Osteocyte (in vitro differentiated cells): ENCODE measurements around the gene THSD4. TPM values are rescaled to one million over a fixed set of nuclear protein-coding genes. Genes with fewer than 3 reads are reported as not detected.

ENCODE experiments used
- DNase-seq: peaks from one replicate; pipeline ENCODE4 v3.0.0; 2021; ENCODE audit warnings: mixed read lengths; ENCODE audit not compliant: unreplicated experiment; ENCODE audit errors: extremely low spot score
- H3K27ac Mint-ChIP-seq: one replicate; pipeline ENCODE4 v1.8.0; 2021; ENCODE audit warnings: mild to moderate bottlenecking, mixed read lengths; ENCODE audit not compliant: unreplicated experiment
- H3K27me3 Mint-ChIP-seq: one replicate; pipeline ENCODE4 v1.8.0; 2021; ENCODE audit warnings: mixed read lengths; ENCODE audit not compliant: unreplicated experiment
- H3K36me3 Mint-ChIP-seq: one replicate; pipeline ENCODE4 v1.8.0; 2021; ENCODE audit warnings: mixed read lengths; ENCODE audit not compliant: unreplicated experiment
- H3K4me1 Mint-ChIP-seq: one replicate; pipeline ENCODE4 v1.8.0; 2021; ENCODE audit warnings: mixed read lengths; ENCODE audit not compliant: unreplicated experiment
- H3K4me3 Mint-ChIP-seq: one replicate; pipeline ENCODE4 v1.8.0; 2021; ENCODE audit warnings: mild to moderate bottlenecking, moderate library complexity, mixed read lengths; ENCODE audit not compliant: unreplicated experiment
- H3K9me3 Mint-ChIP-seq: one replicate; pipeline ENCODE4 v1.8.0; 2021; ENCODE audit warnings: mixed read lengths; ENCODE audit not compliant: unreplicated experiment
- CTCF ChIP-seq: fragments of 200-600 bp; sonication (generic); IDR thresholded peaks from 2 replicates; pipeline ENCODE4 v1.5.0; 2021; ENCODE audit warnings: antibody characterized with exemption, mild to moderate bottlenecking, moderate library complexity
- total RNA-seq: library from RNA; stranded (reverse); gene quantifications from 2 replicates; pipeline ENCODE4 v1.2.1, GENCODE V29; 2021

THSD4 gene
- total RNA-seq, 1 donor from 2014 or later, result 5.7 TPM

GRCh38 chr15:71792521-71792920, 677.2 kb downstream of the THSD4 start:
- no peak overlapping the region for H3K4me3 Mint-ChIP-seq
- no peak for TF ChIP-seq CTCF
- DNase-seq, result no peak
- no peaks in the 10 kb centered on the region for H3K36me3 Mint-ChIP-seq
- H3K27me3 Mint-ChIP-seq, result no peaks in the 10 kb centered on the region
- peaks cover 10% of the 10 kb centered on the region for H3K4me1 Mint-ChIP-seq
- H3K9me3 Mint-ChIP-seq, result no peaks in the 10 kb centered on the region
- no peak overlapping the region for H3K27ac Mint-ChIP-seq

GRCh38 chr15:71798641-71799040, 683.4 kb downstream of the THSD4 start:
- H3K4me3 Mint-ChIP-seq, result no peak overlapping the region
- no peaks in the 10 kb centered on the region for H3K9me3 Mint-ChIP-seq
- DNase-seq, result no peak
- H3K4me1 Mint-ChIP-seq, result peaks cover 4% of the 10 kb centered on the region
- no peaks in the 10 kb centered on the region for H3K27me3 Mint-ChIP-seq
- no peak for TF ChIP-seq CTCF
- H3K27ac Mint-ChIP-seq, result no peak overlapping the region
- no peaks in the 10 kb centered on the region for H3K36me3 Mint-ChIP-seq

- no peaks in the 10 kb centered on the region for H3K36me3 Mint-ChIP-seq
- H3K27me3 Mint-ChIP-seq, result no peaks in the 10 kb centered on the region
- no peak for TF ChIP-seq CTCF
- no peak overlapping the region for H3K4me3 Mint-ChIP-seq
- H3K9me3 Mint-ChIP-seq, result no peaks in the 10 kb centered on the region
- H3K27ac Mint-ChIP-seq, result no peak overlapping the region
- H3K4me1 Mint-ChIP-seq, result peaks cover 16% of the 10 kb centered on the region
- DNase-seq, result no peak
These were observed 684.9 kb downstream of the THSD4 start for GRCh38 chr15:71800190-71800589.

DNA sequence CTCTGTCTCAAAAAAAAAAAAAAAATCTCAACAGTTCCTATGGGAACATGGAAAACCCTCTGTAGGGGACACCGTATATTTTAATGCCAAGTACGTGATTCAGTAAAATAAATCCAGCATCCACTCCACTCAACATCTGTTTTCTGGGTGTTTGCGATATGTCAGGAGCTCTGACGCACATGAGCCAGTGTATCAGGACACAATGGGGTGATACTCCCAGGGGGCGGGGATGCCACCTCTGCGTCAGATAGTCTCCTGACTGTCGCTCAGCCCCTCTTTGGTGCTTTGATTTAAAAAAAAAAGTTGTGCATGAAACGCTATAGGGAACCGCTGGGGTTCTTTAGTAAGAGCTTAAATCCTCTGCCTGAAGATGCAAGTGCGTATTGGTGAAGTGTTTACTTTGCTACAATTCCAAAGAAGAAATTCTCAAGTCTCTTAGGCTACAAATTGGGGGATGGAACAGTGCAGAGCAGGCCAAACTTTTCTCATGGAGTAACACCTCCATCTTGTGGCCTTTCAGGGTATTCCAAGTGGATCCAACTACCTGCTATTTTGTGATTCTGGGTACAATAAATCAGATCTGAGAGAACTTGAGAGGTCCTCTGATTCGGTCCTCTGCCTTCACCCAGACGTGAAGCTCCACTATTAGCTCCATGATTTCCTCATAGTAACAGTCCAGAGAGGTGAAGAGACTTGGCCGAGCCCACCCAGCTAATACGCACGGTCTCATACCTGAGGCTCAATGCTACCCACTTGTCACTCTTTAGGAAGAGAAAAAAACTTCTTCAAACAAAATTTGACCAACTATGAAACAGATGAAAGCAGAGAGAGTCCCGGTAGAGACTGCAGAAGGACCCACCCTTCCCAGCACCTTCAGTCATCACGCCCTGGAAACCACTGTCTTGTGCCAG, 685.8 kb downstream of the THSD4 start:
- no peaks in the 10 kb centered on the region for H3K36me3 Mint-ChIP-seq
- no peak for DNase-seq

More for the DNA sequence above, 685.8 kb downstream of the THSD4 start:
- Mint-ChIP-seq H3K27ac (no peak overlapping the region), H3K27me3 (no peaks in the 10 kb centered on the region), H3K4me3 (no peak overlapping the region), H3K4me1 (peaks cover 25% of the 10 kb centered on the region), H3K9me3 (no peaks in the 10 kb centered on the region)
- TF ChIP-seq CTCF, result peak; percentile 87
